Fibroblast of lung (primary cell): ENCODE data around the gene STAC.

Experiments used
- CTCF ChIP-seq, 2 donors: IDR thresholded peaks in 1 of 2; conservative IDR thresholded peaks in 1 of 2; 1 replicate in 1 of 2; 2 replicates in 1 of 2; pipeline ENCODE4 v1.5.1; 2011 to 2012; ENCODE audit warnings: low read length in 2 of 2, control low read depth in 1 of 2, inconsistent platforms in 1 of 2, low read depth in 1 of 2, mild to moderate bottlenecking in 1 of 2
- EZH2 ChIP-seq: IDR thresholded peaks from 2 replicates; pipeline ENCODE4 v1.5.1; 2012; ENCODE audit warnings: low read length, control low read depth, mild to moderate bottlenecking; ENCODE audit errors: missing control alignments

- TF ChIP-seq CTCF (conservative IDR thresholded peaks at IDR 0.05 in 1 of 2, IDR thresholded peaks at IDR 0.05 in 1 of 2; ENCODE audit: low read depth in 1 of 2, low read length in 2 of 2): no peak
- no peak for TF ChIP-seq EZH2
These were observed 76.5 kb downstream of the STAC start for GRCh38 chr3:36456784-36457183.
